Ishikawa (cell line): ENCODE data around the gene NEU3.

Experiments
- CEBPB ChIP-seq: IDR thresholded peaks from 2 replicates; pipeline ENCODE4 v1.6.1; 2012
- CREB1 ChIP-seq: IDR thresholded peaks from 2 replicates; pipeline ENCODE4 v1.6.1; 2012; ENCODE audit warnings: low read depth
- EP300 ChIP-seq: IDR thresholded peaks from 2 replicates; pipeline ENCODE4 v1.6.1; 2012; ENCODE audit warnings: borderline replicate concordance
- TAF1 ChIP-seq: IDR thresholded peaks from 2 replicates; pipeline ENCODE4 v1.6.1; 2012; ENCODE audit warnings: low read depth, mild to moderate bottlenecking
- TEAD4 ChIP-seq: IDR thresholded peaks from 2 replicates; pipeline ENCODE4 v1.6.1; 2012
- YY1 ChIP-seq: IDR thresholded peaks from 2 replicates; pipeline ENCODE4 v1.6.1; 2012; ENCODE audit warnings: low read depth

GRCh38 chr11:75033916-75034315 lies 45.2 kb downstream of the NEU3 start:
- no peak for TF ChIP-seq EP300
- TF ChIP-seq CREB1, result no peak
- no peak for TF ChIP-seq TEAD4
- TF ChIP-seq CEBPB, result no peak
- no peak for TF ChIP-seq YY1
- no peak for TF ChIP-seq TAF1
